Karpas-422 (cell line): ENCODE results near the gene HIPK1. TPM values are rescaled to one million over a fixed set of nuclear protein-coding genes. Genes with fewer than 3 reads are reported as not detected.
A peak's percentile ranks its signal among the peaks of the same experiment; 100 is the strongest.
"Not testable (repeated sequence)": the region's sequence is repeated elsewhere in the genome, so short reads cannot be mapped to it uniquely, and the experiment has no call there.

ENCODE experiments used
- DNase-seq: peaks from one replicate; pipeline ENCODE4 v3.0.0-alpha.2; 2015
- H2AFZ ChIP-seq: fragments of 200-600 bp; sonication (generic); 2 replicates; pipeline ENCODE4 v1.6.1; 2014; ENCODE audit warnings: antibody characterized with exemption, low read length, mixed read lengths
- H3K27ac ChIP-seq: fragments of 200-600 bp; sonication (generic); 2 replicates; pipeline ENCODE4 v1.5.1; 2014; ENCODE audit warnings: mild to moderate bottlenecking, low read length, moderate library complexity
- H3K27me3 ChIP-seq: fragments of 200-600 bp; sonication (generic); 2 replicates; pipeline ENCODE4 v1.6.1; 2014; ENCODE audit warnings: low read length, mixed read lengths
- H3K36me3 ChIP-seq: fragments of 200-600 bp; sonication (generic); 2 replicates; pipeline ENCODE4 v1.6.1; 2014; ENCODE audit warnings: low read length, mixed read lengths; ENCODE audit not compliant: insufficient read depth
- H3K4me1 ChIP-seq: fragments of 200-600 bp; sonication (generic); 2 replicates; pipeline ENCODE4 v1.6.1; 2014; ENCODE audit warnings: mild to moderate bottlenecking, low read length, mixed read lengths
- H3K4me2 ChIP-seq: fragments of 200-600 bp; sonication (generic); 2 replicates; pipeline ENCODE4 v1.6.1; 2014; ENCODE audit warnings: low read length, low read depth, mild to moderate bottlenecking; ENCODE audit not compliant: poor library complexity, severe bottlenecking
- H3K4me3 ChIP-seq: fragments of 200-600 bp; sonication (generic); 2 replicates; pipeline ENCODE4 v1.5.1; 2014; ENCODE audit warnings: mild to moderate bottlenecking, antibody characterized with exemption, low read length, mixed read lengths
- H3K79me2 ChIP-seq: fragments of 200-600 bp; sonication (generic); 2 replicates; pipeline ENCODE4 v1.6.1; 2014; ENCODE audit warnings: mild to moderate bottlenecking, low read length, mixed read lengths
- H3K9ac ChIP-seq: fragments of 200-600 bp; sonication (generic); 2 replicates; pipeline ENCODE4 v1.6.0; 2014; ENCODE audit warnings: low read length
- H3K9me2 ChIP-seq: fragments of 200-600 bp; sonication (generic), shearing (Covaris generic); replicated peaks from 2 replicates; pipeline ENCODE4 v1.6.0; 2014; ENCODE audit warnings: mild to moderate bottlenecking, low read length, moderate library complexity; ENCODE audit not compliant: insufficient read depth
- H3K9me3 ChIP-seq: fragments of 300-700, 200-600 bp; sonication (generic); 2 replicates; pipeline ENCODE4 v1.6.1; 2014; ENCODE audit warnings: low read length, mixed read lengths
- H4K20me1 ChIP-seq: fragments of 200-600 bp; sonication (generic); 2 replicates; pipeline ENCODE4 v1.6.1; 2014; ENCODE audit warnings: mild to moderate bottlenecking, antibody characterized with exemption, low read length, low read depth; ENCODE audit not compliant: insufficient read depth
- total RNA-seq: library from RNA; depleted of rRNA; stranded (reverse); fragments of >200 nt; shearing (Covaris generic); gene quantifications from 2 replicates; pipeline ENCODE4 v1.2.3, GENCODE V29; 2014; ENCODE audit warnings: low replicate concordance

Gene HIPK1
- total RNA-seq, 1 experiment from 2014 or later: 36.0 TPM

- Histone ChIP-seq H3K4me2 (no peak overlapping the region), H3K36me3 (peaks cover 26% of the 10 kb centered on the region), H3K9me2 (no peaks in the 10 kb centered on the region), H3K9me3 (no peaks in the 10 kb centered on the region), H3K4me3 (no peak overlapping the region), H3K79me2 (peaks cover 92% of the 10 kb centered on the region), H3K27me3 (no peaks in the 10 kb centered on the region), H3K9ac (no peak overlapping the region), H2AFZ (no peak overlapping the region), H3K27ac (no peak overlapping the region), H4K20me1 (no peaks in the 10 kb centered on the region), H3K4me1 (peaks cover 32% of the 10 kb centered on the region)
- no peak for DNase-seq
Observed at GRCh38 chr1:113943028-113943811, 14.1 kb downstream of the HIPK1 start.

- Histone ChIP-seq H3K4me1 (peaks cover 29% of the 10 kb centered on the region), H3K79me2 (peaks cover 91% of the 10 kb centered on the region)
Observed at GRCh38 chr1:113945329-113945728, 16.2 kb downstream of the HIPK1 start.

GRCh38 chr1:113946112-113946511 lies 17.0 kb downstream of the HIPK1 start:
- peaks cover 91% of the 10 kb centered on the region for H3K79me2 ChIP-seq
- H3K4me2 ChIP-seq: peak overlapping the region; percentile 51
- no peak overlapping the region for H3K9ac ChIP-seq
- no peaks in the 10 kb centered on the region for H3K9me2 ChIP-seq
- H3K4me1 ChIP-seq: peaks cover 29% of the 10 kb centered on the region
- H4K20me1 ChIP-seq: no peaks in the 10 kb centered on the region
- H3K4me3 ChIP-seq: no peak overlapping the region
- peak overlapping the region; percentile 57 for H3K27ac ChIP-seq
- no peaks in the 10 kb centered on the region for H3K9me3 ChIP-seq
- DNase-seq: no peak
- H3K36me3 ChIP-seq: peaks cover 15% of the 10 kb centered on the region
- no peaks in the 10 kb centered on the region for H3K27me3 ChIP-seq
- no peak overlapping the region for H2AFZ ChIP-seq

More at GRCh38 chr1:113945329-113945728, 16.2 kb downstream of the HIPK1 start:
- no peak for DNase-seq
- no peaks in the 10 kb centered on the region for H3K27me3 ChIP-seq
- no peaks in the 10 kb centered on the region for H3K9me3 ChIP-seq
- H4K20me1 ChIP-seq: no peaks in the 10 kb centered on the region
- H3K9ac ChIP-seq: no peak overlapping the region
- no peak overlapping the region for H2AFZ ChIP-seq
- peak overlapping the region; percentile 51 for H3K4me2 ChIP-seq
- H3K36me3 ChIP-seq: peaks cover 22% of the 10 kb centered on the region
- H3K27ac ChIP-seq: peak overlapping the region; percentile 57
- no peaks in the 10 kb centered on the region for H3K9me2 ChIP-seq
- H3K4me3 ChIP-seq: no peak overlapping the region

- H3K9me3 ChIP-seq: no peaks in the 10 kb centered on the region
- peak overlapping the region; percentile 51 for H3K4me2 ChIP-seq
- peak overlapping the region; percentile 14; the same call in 1 of the 2 replicates for H3K9ac ChIP-seq
- H3K4me3 ChIP-seq: peak overlapping the region; percentile 10; the same call in 1 of the 2 replicates
- H2AFZ ChIP-seq: no peak overlapping the region
- H4K20me1 ChIP-seq: no peaks in the 10 kb centered on the region
- peaks cover 95% of the 10 kb centered on the region for H3K79me2 ChIP-seq
- H3K4me1 ChIP-seq: peaks cover 29% of the 10 kb centered on the region
- peaks cover 11% of the 10 kb centered on the region for H3K36me3 ChIP-seq
- peak overlapping the region; percentile 57 for H3K27ac ChIP-seq
- H3K9me2 ChIP-seq: no peaks in the 10 kb centered on the region
- no peaks in the 10 kb centered on the region for H3K27me3 ChIP-seq
- DNase-seq: no peak
Observed at GRCh38 chr1:113946678-113947387, 17.7 kb downstream of the HIPK1 start.

- Histone ChIP-seq H3K27me3 (no peaks in the 10 kb centered on the region), H3K9ac (peak overlapping the region; percentile 14; the same call in 1 of the 2 replicates), H3K79me2 (peaks cover 95% of the 10 kb centered on the region), H3K9me3 (no peaks in the 10 kb centered on the region), H4K20me1 (no peaks in the 10 kb centered on the region), H2AFZ (no peak overlapping the region), H3K4me1 (peaks cover 29% of the 10 kb centered on the region), H3K4me2 (peak overlapping the region; percentile 51), H3K36me3 (peaks cover 11% of the 10 kb centered on the region), H3K4me3 (peak overlapping the region; percentile 10; the same call in 1 of the 2 replicates), H3K9me2 (no peaks in the 10 kb centered on the region), H3K27ac (peak overlapping the region; percentile 57)
- no peak for DNase-seq
Observed at GRCh38 chr1:113947388-113948107, 18.4 kb downstream of the HIPK1 start.

GRCh38 chr1:113948151-113948550 lies 19.0 kb downstream of the HIPK1 start:
- not testable (repeated sequence) for H2AFZ ChIP-seq, H3K27me3 ChIP-seq, H3K4me3 ChIP-seq, H3K9ac ChIP-seq, H3K9me3 ChIP-seq, H3K9me2 ChIP-seq, DNase-seq, H4K20me1 ChIP-seq, H3K4me2 ChIP-seq, H3K36me3 ChIP-seq
- Histone ChIP-seq H3K27ac (peak overlapping the region; percentile 57; the same call in 1 of the 2 replicates), H3K4me1 (peaks cover 29% of the 10 kb centered on the region), H3K79me2 (peaks cover 94% of the 10 kb centered on the region)

- DNase-seq: peak; percentile 46
- no peak overlapping the region for H2AFZ ChIP-seq
- no peak overlapping the region for H3K4me3 ChIP-seq
- H3K79me2 ChIP-seq: peaks cover 92% of the 10 kb centered on the region
- H3K9me3 ChIP-seq: no peaks in the 10 kb centered on the region
- peaks cover 29% of the 10 kb centered on the region for H3K4me1 ChIP-seq
- no peaks in the 10 kb centered on the region for H3K9me2 ChIP-seq
- no peak overlapping the region for H3K4me2 ChIP-seq
- no peaks in the 10 kb centered on the region for H4K20me1 ChIP-seq
- H3K36me3 ChIP-seq: peaks cover 10% of the 10 kb centered on the region; the same call in 1 of the 2 replicates
- no peak overlapping the region for H3K9ac ChIP-seq
- no peak overlapping the region for H3K27ac ChIP-seq
- H3K27me3 ChIP-seq: no peaks in the 10 kb centered on the region
Observed at GRCh38 chr1:113949007-113949406, 19.9 kb downstream of the HIPK1 start.

- Histone ChIP-seq H3K27ac (no peak overlapping the region), H3K4me3 (no peak overlapping the region), H3K79me2 (peaks cover 84% of the 10 kb centered on the region), H3K9me2 (no peaks in the 10 kb centered on the region), H2AFZ (no peak overlapping the region), H3K27me3 (no peaks in the 10 kb centered on the region), H4K20me1 (no peaks in the 10 kb centered on the region), H3K4me1 (peaks cover 21% of the 10 kb centered on the region), H3K4me2 (no peak overlapping the region), H3K36me3 (peaks cover 25% of the 10 kb centered on the region; the same call in 1 of the 2 replicates), H3K9me3 (no peaks in the 10 kb centered on the region), H3K9ac (no peak overlapping the region)
- no peak for DNase-seq
Observed at GRCh38 chr1:113950908-113951307, 21.8 kb downstream of the HIPK1 start.
